HepG2 (cell line): ENCODE measurements around the gene SNX11. TPM values are rescaled to one million over a fixed set of nuclear protein-coding genes. Genes with fewer than 3 reads are reported as not detected.

Experiments used
- CEBPG ChIP-seq: IDR thresholded peaks from 2 replicates; pipeline ENCODE4 v1.6.1; 2016
- DMAP1 ChIP-seq: IDR thresholded peaks from 2 replicates; pipeline ENCODE4 v1.6.1; 2016
- EED ChIP-seq: sonication (generic); formaldehyde crosslinking; IDR thresholded peaks from 2 replicates; pipeline ENCODE4 v1.5.0; 2020; ENCODE audit warnings: mild to moderate bottlenecking, missing genetic modification reagents
- FOXJ3 ChIP-seq: sonication (generic); formaldehyde crosslinking; IDR thresholded peaks from 2 replicates; pipeline ENCODE4 v1.4.0; 2020; ENCODE audit warnings: missing genetic modification reagents, mild to moderate bottlenecking, borderline replicate concordance
- FOXP1 ChIP-seq, 2 experiments: fragments of 450-650 bp in 1 of 2; IDR thresholded peaks; 2 replicates each; pipeline ENCODE4 v1.6.1; 2017 to 2018; ENCODE audit warnings: antibody characterized with exemption in 1 of 2
- GABPA ChIP-seq, 2 experiments: IDR thresholded peaks; 2 replicates each; pipeline ENCODE4 v1.6.1; 2011 to 2016; ENCODE audit warnings: low read depth in 2 of 2, low read length in 1 of 2, missing biosample characterization in 1 of 2, missing genetic modification characterization in 1 of 2
- HNRNPUL1 ChIP-seq: fragments of 200-400 bp; formaldehyde crosslinking; IDR thresholded peaks from 2 replicates; pipeline ENCODE4 v1.6.1; 2017; ENCODE audit warnings: low read depth, mild to moderate bottlenecking, low read length, moderate library complexity
- IKZF4 ChIP-seq: sonication (generic); formaldehyde crosslinking; IDR thresholded peaks from 2 replicates; pipeline ENCODE4 v1.5.1; 2020; ENCODE audit warnings: borderline replicate concordance, mild to moderate bottlenecking, low read depth, missing genetic modification reagents; ENCODE audit errors: not compliant biosample characterization
- NCOA5 ChIP-seq: sonication (generic); formaldehyde crosslinking; IDR thresholded peaks from 2 replicates; pipeline ENCODE4 v1.4.0; 2020; ENCODE audit warnings: missing genetic modification reagents
- RAD51 ChIP-seq: fragments of 450-650 bp; IDR thresholded peaks from 2 replicates; pipeline ENCODE4 v1.6.1; 2016; ENCODE audit warnings: borderline replicate concordance
- RARA ChIP-seq: IDR thresholded peaks from 2 replicates; pipeline ENCODE4 v1.6.1; 2016; ENCODE audit warnings: missing genetic modification reagents, missing compliant biosample characterization
- SRY ChIP-seq: sonication (generic); formaldehyde crosslinking; IDR thresholded peaks from 2 replicates; pipeline ENCODE4 v1.8.0; 2022; ENCODE audit warnings: mild to moderate bottlenecking, missing genetic modification reagents
- TEAD3 ChIP-seq: optimal IDR thresholded peaks from 2 replicates; pipeline ENCODE3; 2016; ENCODE audit warnings: borderline replicate concordance
- THYN1 ChIP-seq: sonication (generic); formaldehyde crosslinking; IDR thresholded peaks from 2 replicates; pipeline ENCODE4 v1.8.1; 2023; ENCODE audit warnings: low read depth, mild to moderate bottlenecking, moderate library complexity, missing genetic modification reagents, borderline replicate concordance
- YEATS2 ChIP-seq: sonication (generic); formaldehyde crosslinking; IDR thresholded peaks from 2 replicates; pipeline ENCODE4 v1.4.0; 2020; ENCODE audit warnings: missing genetic modification reagents, borderline replicate concordance
- ZFP41 ChIP-seq: sonication (generic); formaldehyde crosslinking; IDR thresholded peaks from 2 replicates; pipeline ENCODE4 v1.4.0; 2020; ENCODE audit warnings: mild to moderate bottlenecking, missing genetic modification reagents, borderline replicate concordance
- ZMYM3 ChIP-seq: sonication (generic); formaldehyde crosslinking; IDR thresholded peaks from 2 replicates; pipeline ENCODE4 v1.5.1; 2020; ENCODE audit warnings: mild to moderate bottlenecking, missing genetic modification reagents
- ZNF12 ChIP-seq: sonication (generic); formaldehyde crosslinking; IDR thresholded peaks from 2 replicates; pipeline ENCODE4 v1.5.0; 2020; ENCODE audit warnings: missing genetic modification reagents
- ZNF225 ChIP-seq: sonication (generic); formaldehyde crosslinking; IDR thresholded peaks from 2 replicates; pipeline ENCODE4 v1.4.0; 2020; ENCODE audit warnings: mild to moderate bottlenecking, missing genetic modification reagents
- ZNF441 ChIP-seq: sonication (generic); formaldehyde crosslinking; IDR thresholded peaks from 2 replicates; pipeline ENCODE4 v1.7.0; 2021; ENCODE audit warnings: missing genetic modification reagents, borderline replicate concordance
- polyA plus RNA-seq, 8 experiments: library from polyadenylated mRNA; depleted of rRNA in 3 of 8; stranded (reverse) in 7 of 8; unstranded in 1 of 8; fragments of >200 nt; fragmentation: Illumina TruSeq in 4 of 8; extraction: Trizol in 4 of 8; gene quantifications; 2 replicates each; pipeline versions ENCODE4 v1.2.1 to v1.2.3, GENCODE V29; 2011 to 2016; ENCODE audit warnings: low read depth in 4 of 8, missing spikeins in 1 of 8, mixed read lengths in 1 of 8; ENCODE audit not compliant: insufficient read depth in 1 of 8
- total RNA-seq, 5 experiments: library from RNA; depleted of rRNA; stranded (reverse); fragments of >200 nt; fragmentation: Illumina TruSeq; extraction: Trizol; gene quantifications; 2 replicates each; pipeline ENCODE4 v1.2.3, GENCODE V29; 2016; ENCODE audit warnings: low read depth in 1 of 5
- TF ChIP-seq, protein P1 (sequence below): sonication (generic); formaldehyde crosslinking; IDR thresholded peaks from 2 replicates; pipeline ENCODE4 v1.5.0; 2020; ENCODE audit warnings: mild to moderate bottlenecking, missing genetic modification reagents, borderline replicate concordance
- TF ChIP-seq, protein P2 (sequence below): sonication (generic); formaldehyde crosslinking; IDR thresholded peaks from 2 replicates; pipeline ENCODE4 v1.5.0; 2020; ENCODE audit warnings: mild to moderate bottlenecking, missing genetic modification reagents, borderline replicate concordance
- TF ChIP-seq, protein P3 (sequence below): sonication (generic); formaldehyde crosslinking; IDR thresholded peaks from 2 replicates; pipeline ENCODE4 v1.8.1; 2023; ENCODE audit warnings: mild to moderate bottlenecking, missing genetic modification reagents, borderline replicate concordance

Gene SNX11
- total and polyA plus RNA-seq, 2 of the 13 experiments (the other 11 are each of a cell fraction or from before 2014, with no cell fraction given) = 12.9 to 14.0 TPM

DNA sequence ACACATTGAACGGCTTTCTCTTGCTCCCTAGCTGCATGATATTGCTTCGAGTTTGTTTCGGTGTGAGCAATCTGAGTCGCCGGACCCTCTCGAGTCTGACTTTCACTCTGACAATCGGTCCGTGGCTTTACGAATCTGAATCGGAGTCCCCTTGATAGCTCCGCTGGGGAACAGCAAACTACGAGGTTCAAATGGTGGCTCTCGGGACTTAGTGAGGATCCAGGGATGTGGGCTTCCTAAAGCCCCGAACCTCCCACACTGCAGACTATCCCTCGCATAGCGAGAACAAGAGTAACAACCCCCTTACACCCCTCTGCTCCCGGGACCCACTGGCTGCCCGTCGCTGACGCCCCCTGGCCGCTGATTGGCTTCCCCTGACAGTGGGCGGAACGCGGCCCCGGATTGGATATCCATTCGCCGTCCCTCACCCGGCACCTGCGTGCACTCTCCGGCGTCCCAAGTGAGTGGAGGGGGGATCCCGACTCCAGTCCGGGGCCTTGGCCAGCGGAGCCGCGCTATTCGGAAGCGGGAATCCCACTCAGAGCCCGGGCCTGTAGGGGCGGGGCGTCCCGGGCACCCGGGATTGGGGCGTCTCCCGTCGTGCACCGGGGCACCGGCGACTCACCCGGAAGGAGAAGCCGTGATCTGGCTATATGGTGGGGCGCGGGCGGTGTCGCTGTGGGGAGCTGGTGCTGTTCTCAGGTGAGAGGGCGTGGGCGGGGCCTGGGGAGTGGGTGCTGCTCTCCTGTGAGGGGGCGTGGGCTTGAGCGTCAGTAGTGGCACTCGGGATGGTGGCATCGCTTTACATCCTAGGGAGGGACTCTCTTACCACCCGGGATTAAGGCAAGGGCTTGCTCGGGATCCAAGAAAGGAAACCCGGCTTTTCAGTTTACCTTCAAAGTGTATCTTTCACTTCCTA lies at the start of gene SNX11 (continued):
- TF ChIP-seq, protein P1, sequence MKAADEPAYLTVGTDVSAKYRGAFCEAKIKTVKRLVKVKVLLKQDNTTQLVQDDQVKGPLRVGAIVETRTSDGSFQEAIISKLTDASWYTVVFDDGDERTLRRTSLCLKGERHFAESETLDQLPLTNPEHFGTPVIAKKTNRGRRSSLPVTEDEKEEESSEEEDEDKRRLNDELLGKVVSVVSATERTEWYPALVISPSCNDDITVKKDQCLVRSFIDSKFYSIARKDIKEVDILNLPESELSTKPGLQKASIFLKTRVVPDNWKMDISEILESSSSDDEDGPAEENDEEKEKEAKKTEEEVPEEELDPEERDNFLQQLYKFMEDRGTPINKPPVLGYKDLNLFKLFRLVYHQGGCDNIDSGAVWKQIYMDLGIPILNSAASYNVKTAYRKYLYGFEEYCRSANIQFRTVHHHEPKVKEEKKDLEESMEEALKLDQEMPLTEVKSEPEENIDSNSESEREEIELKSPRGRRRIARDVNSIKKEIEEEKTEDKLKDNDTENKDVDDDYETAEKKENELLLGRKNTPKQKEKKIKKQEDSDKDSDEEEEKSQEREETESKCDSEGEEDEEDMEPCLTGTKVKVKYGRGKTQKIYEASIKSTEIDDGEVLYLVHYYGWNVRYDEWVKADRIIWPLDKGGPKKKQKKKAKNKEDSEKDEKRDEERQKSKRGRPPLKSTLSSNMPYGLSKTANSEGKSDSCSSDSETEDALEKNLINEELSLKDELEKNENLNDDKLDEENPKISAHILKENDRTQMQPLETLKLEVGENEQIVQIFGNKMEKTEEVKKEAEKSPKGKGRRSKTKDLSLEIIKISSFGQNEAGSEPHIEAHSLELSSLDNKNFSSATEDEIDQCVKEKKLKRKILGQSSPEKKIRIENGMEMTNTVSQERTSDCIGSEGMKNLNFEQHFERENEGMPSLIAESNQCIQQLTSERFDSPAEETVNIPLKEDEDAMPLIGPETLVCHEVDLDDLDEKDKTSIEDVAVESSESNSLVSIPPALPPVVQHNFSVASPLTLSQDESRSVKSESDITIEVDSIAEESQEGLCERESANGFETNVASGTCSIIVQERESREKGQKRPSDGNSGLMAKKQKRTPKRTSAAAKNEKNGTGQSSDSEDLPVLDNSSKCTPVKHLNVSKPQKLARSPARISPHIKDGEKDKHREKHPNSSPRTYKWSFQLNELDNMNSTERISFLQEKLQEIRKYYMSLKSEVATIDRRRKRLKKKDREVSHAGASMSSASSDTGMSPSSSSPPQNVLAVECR (CRISPR knock-in tag) = peak; percentile 96
- TF ChIP-seq YEATS2 (CRISPR knock-in tag) (peak; percentile 89; the same call in 1 of the 2 replicates), TEAD3 (CRISPR knock-in tag) (peak; percentile 57), IKZF4 (no peak), RAD51 (no peak), CEBPG (CRISPR knock-in tag) (no peak; the same call in 1 of the 2 replicates), ZMYM3 (CRISPR knock-in tag) (peak; percentile 4; the same call in 1 of the 2 replicates), HNRNPUL1 (0 out of 2 replicates have a peak, but pooled peaks have one; percentile 30), ZFP41 (CRISPR knock-in tag) (peak; percentile 80; the same call in 1 of the 2 replicates), DMAP1 (CRISPR knock-in tag) (peak; percentile 68), ZNF441 (CRISPR knock-in tag) (0 out of 2 replicates have a peak, but pooled peaks have one; percentile 7), THYN1 (CRISPR knock-in tag) (no peak), FOXJ3 (CRISPR knock-in tag) (no peak; the same call in none of the 2 replicates), ZNF12 (CRISPR knock-in tag) (no peak), ZNF225 (CRISPR knock-in tag) (peak; percentile 87; the same call in 1 of the 2 replicates), RARA (CRISPR knock-in tag) (peak; percentile 20; the same call in 1 of the 2 replicates), FOXP1 (IDR thresholded peaks at IDR 0.05) (no peak), FOXP1 (CRISPR knock-in tag; IDR thresholded peaks at IDR 0.05) (no peak), GABPA (IDR thresholded peaks at IDR 0.05; ENCODE audit: low read depth, low read length) (peak; percentile 81), GABPA (CRISPR knock-in tag; IDR thresholded peaks at IDR 0.05; ENCODE audit: low read depth) (peak; percentile 95), NCOA5 (no peak), EED (CRISPR knock-in tag) (peak; percentile 96), SRY (CRISPR knock-in tag) (peak; percentile 75; the same call in 1 of the 2 replicates)
- TF ChIP-seq, protein P2, sequence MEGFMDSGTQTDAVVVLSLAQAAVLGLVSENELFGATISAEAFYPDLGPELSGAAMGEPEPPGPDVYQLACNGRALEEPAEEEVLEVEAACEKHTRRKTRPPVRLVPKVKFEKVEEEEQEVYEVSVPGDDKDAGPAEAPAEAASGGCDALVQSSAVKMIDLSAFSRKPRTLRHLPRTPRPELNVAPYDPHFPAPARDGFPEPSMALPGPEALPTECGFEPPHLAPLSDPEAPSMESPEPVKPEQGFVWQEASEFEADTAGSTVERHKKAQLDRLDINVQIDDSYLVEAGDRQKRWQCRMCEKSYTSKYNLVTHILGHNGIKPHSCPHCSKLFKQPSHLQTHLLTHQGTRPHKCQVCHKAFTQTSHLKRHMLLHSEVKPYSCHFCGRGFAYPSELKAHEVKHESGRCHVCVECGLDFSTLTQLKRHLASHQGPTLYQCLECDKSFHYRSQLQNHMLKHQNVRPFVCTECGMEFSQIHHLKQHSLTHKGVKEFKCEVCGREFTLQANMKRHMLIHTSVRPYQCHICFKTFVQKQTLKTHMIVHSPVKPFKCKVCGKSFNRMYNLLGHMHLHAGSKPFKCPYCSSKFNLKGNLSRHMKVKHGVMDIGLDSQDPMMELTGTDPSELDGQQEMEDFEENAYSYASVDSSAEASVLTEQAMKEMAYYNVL (CRISPR knock-in tag) = peak; percentile 81; the same call in 1 of the 2 replicates
- TF ChIP-seq, protein P3, sequence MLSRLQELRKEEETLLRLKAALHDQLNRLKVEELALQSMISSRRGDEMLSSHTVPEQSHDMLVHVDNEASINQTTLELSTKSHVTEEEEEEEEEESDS (CRISPR knock-in tag) = peak; percentile 66; the same call in 1 of the 2 replicates
